Heart right ventricle (tissue), 16 donors: Measurements from ENCODE around the gene PRSS1. TPM values are rescaled to one million over a fixed set of nuclear protein-coding genes. Genes with fewer than 3 reads are reported as not detected.

Source experiments
- ATAC-seq, 8 donors: fragments of 200-7000 bp; cut with Tn5 transposase; one replicate each; pipeline ENCODE4 v1.9.1; 2020; ENCODE audit warnings: mild to moderate bottlenecking in 8 of 8, moderate library complexity in 8 of 8, moderate number of reproducible peaks in 1 of 8
- DNase-seq, 2 donors: peaks; one replicate each; pipeline ENCODE4 v3.0.0-alpha.2; 2020
- H3K27ac ChIP-seq, 10 donors: fragments of 200-600 bp; sonication (generic) in 2 of 10; one replicate each; pipeline versions ENCODE4 v1.5.0 to v1.8.0; 2020 to 2022; ENCODE audit warnings: mild to moderate bottlenecking in 3 of 10
- H3K27me3 ChIP-seq, 7 donors: fragments of 200-600 bp; one replicate each; pipeline ENCODE4 v1.8.0; 2021 to 2022; ENCODE audit warnings: mild to moderate bottlenecking in 2 of 7
- H3K36me3 ChIP-seq, 9 donors: fragments of 200-600 bp; sonication (generic) in 1 of 9; one replicate each; pipeline versions ENCODE4 v1.5.0 to v1.8.0; 2020 to 2022; ENCODE audit warnings: mild to moderate bottlenecking in 2 of 9
- H3K4me1 ChIP-seq, 9 donors: fragments of 200-600 bp; sonication (generic) in 1 of 9; one replicate each; pipeline versions ENCODE4 v1.5.0 to v1.8.0; 2020 to 2022; ENCODE audit warnings: mild to moderate bottlenecking in 4 of 9
- H3K4me3 ChIP-seq, 10 donors: fragments of 200-600 bp; sonication (generic) in 2 of 10; one replicate each; pipeline versions ENCODE4 v1.5.0 to v1.8.0; 2020 to 2022; ENCODE audit warnings: mild to moderate bottlenecking in 7 of 10, moderate library complexity in 2 of 10
- H3K9me3 ChIP-seq, 11 donors: fragments of 200-600 bp in 10 of 11; sonication (generic) in 2 of 11; one replicate each; pipeline versions ENCODE4 v1.5.0 to v1.8.0; 2013 to 2022; ENCODE audit warnings: mild to moderate bottlenecking in 2 of 11, control low read depth in 1 of 11, moderate library complexity in 1 of 11
- CTCF ChIP-seq, 9 donors: fragments of 200-600 bp; sonication (generic) in 2 of 9; IDR thresholded peaks; one replicate each; pipeline versions ENCODE4 v1.5.0 to v1.8.0; 2021 to 2022; ENCODE audit warnings: antibody characterized with exemption in 9 of 9, mild to moderate bottlenecking in 5 of 9, moderate library complexity in 1 of 9
- WGBS, 2 donors: extraction: QIAGEN DNeasy Blood & Tissue Kit; methylation state at CpG; one replicate each; pipeline ENCODE4 v1.1.7; 2013; ENCODE audit warnings: inconsistent platforms in 1 of 2; 5-methylcytosine and 5-hydroxymethylcytosine counted together
- intact Hi-C, 10 donors: fragments of 100-400 bp; cut with DNase I; formaldehyde crosslinking; loops; one replicate each; pipeline versions ENCODE4 v1.11.1 to v1.14.2; 2022
- polyA plus RNA-seq, 2 donors: library from polyadenylated mRNA; stranded (reverse); fragments of 200-250 nt; gene quantifications; one replicate each; pipeline ENCODE4 v1.2.3, GENCODE V29; 2013
- total RNA-seq, 10 donors: library from RNA; stranded (reverse); fragmentation: NEBNext Ultra II Directional in 3 of 10; extraction: Animal tissue kit (Norgen Biotek cat#: 25700) in 3 of 10; gene quantifications; one replicate each; pipeline versions ENCODE4 v1.2.1 to v1.2.4, GENCODE V29; 2021 to 2023
- donor health status: Arrhythmogenic right ventricular cardiomyopathy.
- donor health status: ischemic (EF 13 %, LVEDD 7.1; RV severe dilation, severe dysfunction).
- donor health status: healthy with polysubstance abuse.
- donor health status: DM: no; HTN: yes; CAD: no.
- donor health status: DM: no; HTN: no; CAD: no.
- donor health status: ischemic (EF 25% LVEDD 6.9; RV normal size, moderate dysfunction).
- donor health status: ischemic (EF 25% LVEDD 5.7; RV mildly dilated, moderate dysfunction).
- donor health status: healthy.
- donor health status: DM: yes; HTN: yes; CAD: no.
- donor health status: Ischemic cardiomyopathy.
- donor health status: ischemic (EF 35%, LVEDD 5.7; RV mildly dilated, moderate dysfunction).
- donor health status: nonischemic (EF 11% LVEDD 7.7; RV severe dilation, severe dysfunction).
- donor health status: DM: yes; HTN: yes; CAD: no.
- donor health status: PGD.
- donor health status: ischemic (EF 29% LVEDD 5.4; RV normal size, mild dysfunction).
- donor health status: nonischemic (EF 23%, LVEDD 6.1; RV moderate dilation, normal function).

The PRSS1 gene
- total and polyA plus RNA-seq, 12 donors = 0.75 to 4.3 (median 3.7) TPM; not detected in 4

DNA sequence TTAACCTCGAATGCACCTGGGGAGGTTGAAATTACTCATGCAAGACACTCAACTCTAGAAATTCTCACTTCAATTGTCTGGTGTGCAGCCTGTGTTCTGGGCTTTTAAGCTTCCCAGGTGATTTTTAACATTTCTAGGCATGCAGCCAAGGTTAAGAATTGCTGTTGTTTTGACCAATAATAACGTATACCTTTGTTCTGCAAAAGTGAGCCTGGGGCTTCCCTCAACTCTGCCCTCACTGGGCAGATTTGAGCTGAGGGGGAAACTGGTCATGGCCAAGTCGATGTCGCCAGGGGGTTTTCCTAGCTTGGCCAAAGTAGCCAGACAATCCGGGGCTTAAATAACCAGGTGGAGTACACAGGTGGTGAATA, 22.1 kb downstream of the PRSS1 start:
- no peaks in the 10 kb centered on the region for H3K4me1 ChIP-seq
- 73 to 74% methylated on average over 5 of the region's 5 CpGs for WGBS, 2 donors

GRCh38 chr7:142772051-142772450, 22.8 kb downstream of the PRSS1 start:
- DNase-seq = no peak
- H3K27me3 ChIP-seq = peaks cover 0 to 21% (median 8%) of the 10 kb centered on the region in 7 donors
- ATAC-seq = no peak
- H3K9me3 ChIP-seq = no peaks in the 10 kb centered on the region
- H3K4me3 ChIP-seq = no peak overlapping the region
- no peak overlapping the region for H3K27ac ChIP-seq
- no peaks in the 10 kb centered on the region for H3K4me1 ChIP-seq
- WGBS, 2 donors = 43 to 47% methylated on average over 6 of the region's 6 CpGs
- no peaks in the 10 kb centered on the region for H3K36me3 ChIP-seq
- intact Hi-C loops = no loop called here
- no peak for TF ChIP-seq CTCF (IDR thresholded peaks at IDR 0.05)

More for the DNA sequence above, 22.1 kb downstream of the PRSS1 start:
- no peaks in the 10 kb centered on the region for H3K36me3 ChIP-seq
- no peak for TF ChIP-seq CTCF (IDR thresholded peaks at IDR 0.05)
- intact Hi-C loops = no loop called here
- no peak overlapping the region for H3K4me3 ChIP-seq
- H3K9me3 ChIP-seq = no peaks in the 10 kb centered on the region
- ATAC-seq (no peak), DNase-seq (no peak)
- no peak overlapping the region for H3K27ac ChIP-seq
- peaks cover 0 to 21% (median 8%) of the 10 kb centered on the region in 7 donors for H3K27me3 ChIP-seq

- H3K27ac ChIP-seq = no peak overlapping the region
- TF ChIP-seq CTCF (IDR thresholded peaks at IDR 0.05) = no peak
- intact Hi-C loops = no loop called here
- no peaks in the 10 kb centered on the region for H3K9me3 ChIP-seq
- H3K4me3 ChIP-seq = no peak overlapping the region
- H3K4me1 ChIP-seq = no peaks in the 10 kb centered on the region
- ATAC-seq = no peak
- no peak for DNase-seq
- peaks cover 0 to 19% (median 8%) of the 10 kb centered on the region in 7 donors for H3K27me3 ChIP-seq
- H3K36me3 ChIP-seq = no peaks in the 10 kb centered on the region
Measured at GRCh38 chr7:142772673-142773072, 23.4 kb downstream of the PRSS1 start.

DNA sequence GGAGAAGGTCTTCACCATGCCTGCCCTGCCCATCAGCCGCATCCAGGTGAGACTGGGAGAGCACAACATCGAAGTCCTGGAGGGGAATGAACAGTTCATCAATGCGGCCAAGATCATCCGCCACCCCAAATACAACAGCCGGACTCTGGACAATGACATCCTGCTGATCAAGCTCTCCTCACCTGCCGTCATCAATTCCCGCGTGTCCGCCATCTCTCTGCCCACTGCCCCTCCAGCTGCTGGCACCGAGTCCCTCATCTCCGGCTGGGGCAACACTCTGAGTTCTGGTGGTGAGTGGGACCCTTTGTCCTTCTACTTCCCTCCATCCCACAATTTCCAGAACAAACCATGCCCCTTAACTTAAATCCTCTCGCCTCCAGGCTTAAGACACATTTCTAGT, 24.0 kb downstream of the PRSS1 start:
- Histone ChIP-seq H3K9me3 (no peaks in the 10 kb centered on the region), H3K36me3 (no peaks in the 10 kb centered on the region), H3K27ac (no peak overlapping the region), H3K4me1 (no peaks in the 10 kb centered on the region), H3K27me3 (peaks cover 0 to 16% (median 8%) of the 10 kb centered on the region in 7 donors), H3K4me3 (no peak overlapping the region)
- DNase-seq (no peak), ATAC-seq (peak in 1 of 8 donors; percentile 18)
- intact Hi-C loops = no loop called here
- 76 to 92% methylated on average over 12 of the region's 12 CpGs for WGBS, 2 donors
- no peak for TF ChIP-seq CTCF (IDR thresholded peaks at IDR 0.05)
